Tibial artery (tissue), 4 donors: ENCODE results near the gene KRAS.

Source experiments
- DNase-seq, 2 donors: peaks; one replicate each; pipeline ENCODE4 v3.0.0-alpha.2; 2019
- H3K27ac ChIP-seq, 2 donors: fragments of 200-600 bp; sonication (generic) in 1 of 2; 1 replicate in 1 of 2; 2 replicates in 1 of 2; pipeline ENCODE4 v1.5.1; 2018 to 2019; ENCODE audit warnings: mild to moderate bottlenecking in 1 of 2
- H3K27me3 ChIP-seq, 2 donors: fragments of 200-600 bp; sonication (generic) in 1 of 2; one replicate each; pipeline versions ENCODE4 v1.5.1 to v1.6.0; 2016 to 2019
- H3K36me3 ChIP-seq, 3 donors: fragments of 200-600 bp; sonication (generic) in 2 of 3; one replicate each; pipeline ENCODE4 v1.5.1; 2016 to 2019; ENCODE audit warnings: mild to moderate bottlenecking in 2 of 3
- H3K4me1 ChIP-seq, 4 donors: fragments of 200-600 bp; sonication (generic) in 2 of 4; 1 replicate in 3 of 4; 2 replicates in 1 of 4; pipeline ENCODE4 v1.5.1; 2016 to 2019
- H3K4me3 ChIP-seq, 2 donors: fragments of 200-600 bp; sonication (generic) in 1 of 2; 1 replicate in 1 of 2; 2 replicates in 1 of 2; pipeline ENCODE4 v1.5.1; 2018 to 2019; ENCODE audit warnings: mild to moderate bottlenecking in 2 of 2
- H3K9me3 ChIP-seq, 3 donors: fragments of 200-600 bp; sonication (generic) in 1 of 3; one replicate each; pipeline ENCODE4 v1.5.1; 2016 to 2019
- CTCF ChIP-seq, 2 experiments: fragments of 200-600 bp in 1 of 2; fragments of 450-650 bp in 1 of 2; IDR thresholded peaks; one replicate each; pipeline ENCODE4 v1.5.1; 2017 to 2019; ENCODE audit warnings: antibody characterized with exemption in 2 of 2, mild to moderate bottlenecking in 1 of 2, moderate library complexity in 1 of 2
- intact Hi-C: fragments of 100-400 bp; cut with DNase I; formaldehyde crosslinking; loops from one replicate; pipeline ENCODE4 v1.15.0; 2023; ENCODE audit warnings: low total_unique reads

The KRAS gene

GRCh38 chr12:25187781-25188180 is 62.9 kb downstream of the KRAS start:
- no peaks in the 10 kb centered on the region for H3K36me3 ChIP-seq
- no peak for DNase-seq
- H3K4me3 ChIP-seq = no peak overlapping the region
- H3K27me3 ChIP-seq = no peaks in the 10 kb centered on the region
- H3K4me1 ChIP-seq = no peaks in the 10 kb centered on the region
- no peak overlapping the region for H3K27ac ChIP-seq
- intact Hi-C loops = no loop called here
- TF ChIP-seq CTCF (IDR thresholded peaks at IDR 0.05) = no peak
- no peaks in the 10 kb centered on the region for H3K9me3 ChIP-seq

- intact Hi-C loops = no loop called here
- TF ChIP-seq CTCF (IDR thresholded peaks at IDR 0.05) = no peak
- no peak for DNase-seq
- no peaks in the 10 kb centered on the region for H3K9me3 ChIP-seq
- H3K27ac ChIP-seq = no peak overlapping the region
- no peak overlapping the region for H3K4me3 ChIP-seq
- H3K27me3 ChIP-seq = no peaks in the 10 kb centered on the region
- no peaks in the 10 kb centered on the region for H3K36me3 ChIP-seq
- H3K4me1 ChIP-seq = no peaks in the 10 kb centered on the region
These were observed 63.8 kb downstream of the KRAS start for GRCh38 chr12:25186788-25187402.

- Histone ChIP-seq H3K36me3 (no peaks in the 10 kb centered on the region), H3K4me3 (no peak overlapping the region), H3K9me3 (no peaks in the 10 kb centered on the region), H3K27me3 (no peaks in the 10 kb centered on the region), H3K27ac (no peak overlapping the region), H3K4me1 (no peaks in the 10 kb centered on the region)
- intact Hi-C loops = no loop called here
- no peak for DNase-seq
- TF ChIP-seq CTCF (IDR thresholded peaks at IDR 0.05) = no peak
These were observed 64.5 kb downstream of the KRAS start for GRCh38 chr12:25186038-25186787.

GRCh38 chr12:25184132-25184531 is 66.6 kb downstream of the KRAS start:
- DNase-seq = no peak
- intact Hi-C loops = no loop called here
- no peak for TF ChIP-seq CTCF (IDR thresholded peaks at IDR 0.05)
- no peak overlapping the region for H3K27ac ChIP-seq
- H3K4me3 ChIP-seq = no peak overlapping the region
- H3K4me1 ChIP-seq = no peaks in the 10 kb centered on the region
- H3K27me3 ChIP-seq = no peaks in the 10 kb centered on the region
- no peaks in the 10 kb centered on the region for H3K9me3 ChIP-seq
- no peaks in the 10 kb centered on the region for H3K36me3 ChIP-seq

- Histone ChIP-seq H3K27me3 (no peaks in the 10 kb centered on the region), H3K4me1 (no peaks in the 10 kb centered on the region), H3K9me3 (no peaks in the 10 kb centered on the region), H3K36me3 (no peaks in the 10 kb centered on the region), H3K27ac (no peak overlapping the region), H3K4me3 (no peak overlapping the region)
- DNase-seq = no peak
- intact Hi-C loops = no loop called here
- TF ChIP-seq CTCF (IDR thresholded peaks at IDR 0.05) = no peak
These were observed 68.0 kb downstream of the KRAS start for GRCh38 chr12:25182765-25183164.
